Measurements from ENCODE around the gene SMURF1. TPM values are rescaled to one million over a fixed set of nuclear protein-coding genes. Genes with fewer than 3 reads are reported as not detected.

Gene SMURF1
- total and polyA plus RNA-seq, 2 of the 8 experiments (the other 6 are each of a cell fraction or from before 2014, with no cell fraction given), result 9.6 to 24.5 TPM

DNA sequence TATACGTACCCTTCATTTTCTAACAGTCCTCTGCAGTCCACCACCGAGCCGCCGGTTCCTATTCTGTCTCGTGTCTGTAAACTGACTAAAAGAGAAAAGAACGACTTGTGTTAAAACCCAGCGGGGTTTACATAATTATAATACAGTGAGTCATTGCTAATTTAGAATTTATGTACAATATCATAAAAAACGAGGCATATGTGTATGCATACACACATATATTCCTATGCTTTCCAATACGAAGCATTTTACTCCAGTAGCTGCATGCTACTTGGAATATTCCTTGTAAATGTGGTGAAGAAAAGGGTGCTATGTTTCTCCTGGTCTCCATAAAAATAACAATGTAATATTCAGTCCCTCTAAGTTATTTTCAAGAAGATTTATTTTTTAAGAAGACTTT is 89.1 kb downstream of the SMURF1 start:
- Histone ChIP-seq H3K36me3 (ENCODE audit: control insufficient read depth in 2 of 4, insufficient read depth in 4 of 4, low read length in 3 of 4) (peaks cover 16 to 45% (median 32%) of the 10 kb centered on the region in 4 experiments; a peak in 7 of 8 replicates), H4K91ac (replicated peaks; ENCODE audit: insufficient read length, low read length) (no peak overlapping the region), H3K79me1 (ENCODE audit: low read depth, low read length) (no peaks in the 10 kb centered on the region)

More for the DNA sequence above, 89.1 kb downstream of the SMURF1 start:
- H2AK5ac ChIP-seq (ENCODE audit: low read depth, low read length), result no peak overlapping the region
- ChIA-PET POLR2A (ENCODE audit: partially characterized antibody) (interaction anchor here (0.6 kb wide), 1 partner anchor 180 kb away, joined by 4 read pairs; no protein-coding TSS in a partner anchor), CTCF (ENCODE audit: partially characterized antibody) (interaction anchor here (1.0 kb wide), 1 partner anchor 130 kb away, joined by 4 read pairs; no protein-coding TSS in a partner anchor)
- TF ChIP-seq, protein P1, sequence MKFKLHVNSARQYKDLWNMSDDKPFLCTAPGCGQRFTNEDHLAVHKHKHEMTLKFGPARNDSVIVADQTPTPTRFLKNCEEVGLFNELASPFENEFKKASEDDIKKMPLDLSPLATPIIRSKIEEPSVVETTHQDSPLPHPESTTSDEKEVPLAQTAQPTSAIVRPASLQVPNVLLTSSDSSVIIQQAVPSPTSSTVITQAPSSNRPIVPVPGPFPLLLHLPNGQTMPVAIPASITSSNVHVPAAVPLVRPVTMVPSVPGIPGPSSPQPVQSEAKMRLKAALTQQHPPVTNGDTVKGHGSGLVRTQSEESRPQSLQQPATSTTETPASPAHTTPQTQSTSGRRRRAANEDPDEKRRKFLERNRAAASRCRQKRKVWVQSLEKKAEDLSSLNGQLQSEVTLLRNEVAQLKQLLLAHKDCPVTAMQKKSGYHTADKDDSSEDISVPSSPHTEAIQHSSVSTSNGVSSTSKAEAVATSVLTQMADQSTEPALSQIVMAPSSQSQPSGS (IDR thresholded peaks at IDR 0.05; ENCODE audit: low read length), result no peak
- no peak for TF ChIP-seq HDAC2 (IDR thresholded peaks at IDR 0.05; ENCODE audit: borderline replicate concordance in 1 of 2, low read depth in 2 of 2, low read length in 2 of 2)
- no peak for TF ChIP-seq RXRA (IDR thresholded peaks at IDR 0.05; ENCODE audit: insufficient read depth, low read depth, low read length)
- no peak for TF ChIP-seq NANOG (IDR thresholded peaks at IDR 0.05; ENCODE audit: insufficient read depth, low read depth, low read length, poor library complexity, severe bottlenecking)
- no peak for TF ChIP-seq YY1 (IDR thresholded peaks at IDR 0.05; ENCODE audit: low read depth, low read length)
- no peak for TF ChIP-seq SP2 (IDR thresholded peaks at IDR 0.05; ENCODE audit: low read length)
- TF ChIP-seq BRCA1 (IDR thresholded peaks at IDR 0.05; ENCODE audit: low read depth, low read length), result no peak
- no peak for TF ChIP-seq EP300 (IDR thresholded peaks at IDR 0.05; ENCODE audit: borderline replicate concordance in 1 of 2, low read depth in 2 of 2, low read length in 2 of 2)
- no peak for DNase-seq (ENCODE audit: low read depth in 1 of 2, low spot score in 2 of 2)
- H3K14ac ChIP-seq (ENCODE audit: insufficient read length), result no peak overlapping the region
- no peaks in the 10 kb centered on the region for H3K9me3 ChIP-seq (ENCODE audit: insufficient read depth in 2 of 2, low read depth in 1 of 2, low read length in 1 of 2)
- H3K18ac ChIP-seq (ENCODE audit: extremely low read depth, low read length), result no peak overlapping the region
- H3K27ac ChIP-seq (ENCODE audit: low read depth, low read length), result no peak overlapping the region
- no peak overlapping the region for H3K4me3 ChIP-seq (ENCODE audit: extremely low read depth in 1 of 4, insufficient read depth in 2 of 4, low read depth in 3 of 4, low read length in 4 of 4)
- no peaks in the 10 kb centered on the region for H3K79me2 ChIP-seq (ENCODE audit: control insufficient read depth in 1 of 2, insufficient read depth in 2 of 2, low read length in 2 of 2)
- no peaks in the 10 kb centered on the region for H3K27me3 ChIP-seq (replicated peaks in 1 of 4; ENCODE audit: control insufficient read depth in 3 of 4, extremely low read depth in 1 of 4, insufficient read depth in 3 of 4, low read length in 3 of 4)
- FAIRE-seq, result no peak
- no peak overlapping the region for H2AFZ ChIP-seq (ENCODE audit: low read length)
- no peak overlapping the region for H3K23ac ChIP-seq (ENCODE audit: insufficient read length)
- H4K5ac ChIP-seq (ENCODE audit: insufficient read length, low read depth, low read length), result no peak overlapping the region
- no peak overlapping the region for H2BK120ac ChIP-seq (replicated peaks; ENCODE audit: low read depth, low read length)
- H3K4ac ChIP-seq (replicated peaks; ENCODE audit: insufficient read length, low read depth, low read length), result no peak overlapping the region
- no peaks in the 10 kb centered on the region for H3K23me2 ChIP-seq (ENCODE audit: low read depth, low read length)
- H4K8ac ChIP-seq (ENCODE audit: extremely low read depth, insufficient read depth, low read length), result no peak overlapping the region
- no peak overlapping the region for H2BK15ac ChIP-seq (ENCODE audit: low read length)
- no peak overlapping the region for H2BK5ac ChIP-seq (ENCODE audit: low read depth, low read length)
- WGBS, 2 experiments (ENCODE audit: extremely low coverage in 1 of 2, insufficient coverage in 1 of 2, insufficient read length in 1 of 2, insufficient replicate concordance in 2 of 2, low coverage in 1 of 2, low lambda C conversion rate in 2 of 2, missing lambda C conversion rate in 1 of 2), result 92% methylated on average over 9 of the region's 9 CpGs; no CpG with 5 or more reads in 1 of the 2 experiments
- H2BK12ac ChIP-seq (ENCODE audit: low read depth, low read length), result no peak overlapping the region
- H3K4me2 ChIP-seq (ENCODE audit: insufficient read depth in 1 of 2, low read depth in 2 of 2, low read length in 2 of 2), result no peak overlapping the region
- no peak overlapping the region for H3K9ac ChIP-seq (replicated peaks in 1 of 4; ENCODE audit: extremely low read depth in 1 of 4, low read depth in 3 of 4, low read length in 3 of 4)
- no peak overlapping the region for H2BK20ac ChIP-seq (ENCODE audit: low read length)
- H3K56ac ChIP-seq (replicated peaks; ENCODE audit: insufficient read length, low read depth, low read length), result no peak overlapping the region
- H3K4me1 ChIP-seq (replicated peaks in 1 of 4; ENCODE audit: control insufficient read depth in 3 of 4, insufficient read depth in 4 of 4, low read length in 3 of 4), result no peaks in the 10 kb centered on the region
- H4K20me1 ChIP-seq (replicated peaks in 1 of 2; ENCODE audit: control insufficient read depth in 1 of 2, insufficient read depth in 2 of 2, low read length in 2 of 2), result no peaks in the 10 kb centered on the region

Data from H1 (cell line).